Placental epithelial cell (primary cell): ENCODE results near the gene UBAC1. TPM values are rescaled to one million over a fixed set of nuclear protein-coding genes. Genes with fewer than 3 reads are reported as not detected.

Experiments
- total RNA-seq: library from RNA; depleted of rRNA; stranded (reverse); fragments of >200 nt; gene quantifications from 2 replicates; pipeline ENCODE4 v1.2.3, GENCODE V29; 2012

UBAC1 gene, protein sequence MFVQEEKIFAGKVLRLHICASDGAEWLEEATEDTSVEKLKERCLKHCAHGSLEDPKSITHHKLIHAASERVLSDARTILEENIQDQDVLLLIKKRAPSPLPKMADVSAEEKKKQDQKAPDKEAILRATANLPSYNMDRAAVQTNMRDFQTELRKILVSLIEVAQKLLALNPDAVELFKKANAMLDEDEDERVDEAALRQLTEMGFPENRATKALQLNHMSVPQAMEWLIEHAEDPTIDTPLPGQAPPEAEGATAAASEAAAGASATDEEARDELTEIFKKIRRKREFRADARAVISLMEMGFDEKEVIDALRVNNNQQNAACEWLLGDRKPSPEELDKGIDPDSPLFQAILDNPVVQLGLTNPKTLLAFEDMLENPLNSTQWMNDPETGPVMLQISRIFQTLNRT
- total RNA-seq = 33.4 and 37.1 TPM in 2 replicates

DNA sequence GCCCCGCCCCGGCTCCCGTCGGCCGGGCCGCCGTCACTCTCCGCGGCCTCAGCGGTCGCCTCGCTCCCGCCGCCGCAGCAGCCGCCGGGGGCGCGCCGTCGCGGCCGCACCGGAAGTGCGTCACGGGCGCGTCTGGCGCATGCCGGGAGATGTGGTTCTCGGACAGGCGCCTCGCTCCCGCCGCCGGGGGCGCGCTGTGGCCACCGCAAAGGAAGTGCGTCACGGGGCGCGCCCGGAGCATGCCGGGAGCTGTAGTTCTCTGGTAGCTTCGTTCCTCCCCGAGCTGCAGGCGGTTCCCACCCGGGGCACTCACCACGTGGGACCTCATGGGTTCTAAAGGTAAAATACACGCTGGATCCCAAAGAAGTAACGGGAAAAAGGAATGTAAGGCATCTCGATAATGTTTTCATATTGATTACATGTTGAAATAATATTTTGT lies at the start of gene UBAC1:
TSS of gene UBAC1 (minus strand) at position 97 of the 439 bp plus-strand sequence. CDS start 211 bp downstream, outside the sequence.

GRCh38 chr9:135907431-135908092 lies 53.6 kb downstream of the UBAC1 start, which contains the start of gene CAMSAP1:
Gene CAMSAP1 (minus strand): TSS chr9:135907546. CDS start chr9:135907159, 387 bp downstream.

Other genes with a start within 250 kb of the UBAC1 start
- gene CAMSAP1, start 53.8 kb downstream of the UBAC1 start, total RNA-seq = 25.6 and 30.2 TPM in 2 replicates
- 7.9 and 13.8 TPM in 2 replicates for gene NACC2, start 133.9 kb upstream of the UBAC1 start, total RNA-seq
- 38.1 and 61.1 TPM in 2 replicates for gene TMEM250, start 157.5 kb upstream of the UBAC1 start, total RNA-seq
- gene LHX3, start 243.8 kb upstream of the UBAC1 start, total RNA-seq = not detected in 2 replicates